Activated CD4-positive, alpha-beta T cell treated with anti-CD3 and anti-CD28 coated beads, Interleukin-10, Interleukin-2, amounts not matched to agents 100 ng/mL and 50 ng/mL, durations not matched to agents 16 hours and 8 hours (primary cell): Measurements from ENCODE around the gene SCFD2.
A peak's percentile ranks its signal among the peaks of the same experiment; 100 is the strongest.

Experiments used
- DNase-seq: peaks from one replicate; pipeline ENCODE4 v3.0.0-alpha.2; 2020

Gene SCFD2

GRCh38 chr4:53040459-53040815 is 325.4 kb downstream of the SCFD2 start:
- DNase-seq = no peak

DNA sequence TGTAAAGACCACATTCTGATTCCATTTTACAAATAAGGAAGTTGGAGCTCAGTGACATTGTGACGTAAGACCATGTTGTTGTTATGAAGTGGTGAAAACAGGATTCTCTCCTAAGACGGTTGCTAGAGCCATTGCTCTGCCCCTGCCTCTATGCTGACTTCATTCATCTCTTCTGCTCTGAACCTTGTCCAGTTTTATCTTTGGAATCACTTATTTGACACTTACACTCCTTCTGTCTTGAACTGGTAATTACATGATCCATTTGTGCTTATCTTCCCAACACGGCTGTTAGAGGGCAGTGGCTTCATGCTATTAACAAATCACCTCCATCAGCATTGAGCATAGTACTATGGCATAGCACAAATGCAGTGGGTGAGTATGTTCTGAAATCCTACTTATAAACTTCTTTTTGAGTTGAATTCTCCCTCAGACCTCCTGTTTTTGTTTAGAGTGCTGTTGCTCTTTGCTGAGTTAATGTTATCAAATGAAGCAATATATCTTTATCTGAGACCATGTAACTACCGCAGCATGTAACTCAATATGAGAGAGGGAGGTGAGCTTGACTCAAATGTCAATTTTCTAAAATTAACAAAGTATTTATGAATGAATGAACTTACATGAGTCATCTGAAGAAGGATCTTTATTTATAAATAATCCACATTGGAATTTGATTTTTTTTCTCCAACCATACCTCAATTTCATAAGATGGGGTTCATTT is 326.0 kb downstream of the SCFD2 start:
- DNase-seq = no peak

GRCh38 chr4:53037892-53038291 is 328.0 kb downstream of the SCFD2 start:
- no peak for DNase-seq

DNA sequence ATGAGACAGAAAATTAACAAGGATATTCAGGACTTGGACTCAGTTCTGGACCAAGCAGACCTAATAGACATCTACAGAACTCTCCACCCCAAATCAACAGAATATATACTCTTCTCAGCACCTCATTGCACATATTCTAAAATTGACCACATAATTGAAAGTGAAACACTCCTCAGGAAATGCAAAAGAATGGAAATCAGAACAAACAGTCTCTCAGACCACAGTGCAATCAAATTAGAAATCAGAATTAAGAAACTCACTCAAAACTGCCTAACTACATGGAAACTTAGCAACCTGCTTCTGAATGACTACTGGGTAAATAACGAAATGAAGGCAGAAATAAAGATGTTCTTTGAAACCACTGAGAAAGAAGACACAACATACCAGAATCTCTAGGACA is 333.0 kb downstream of the SCFD2 start:
- peak; percentile 50 for DNase-seq

- DNase-seq = no peak
Measured at GRCh38 chr4:53026233-53026632, 339.6 kb downstream of the SCFD2 start.

DNA sequence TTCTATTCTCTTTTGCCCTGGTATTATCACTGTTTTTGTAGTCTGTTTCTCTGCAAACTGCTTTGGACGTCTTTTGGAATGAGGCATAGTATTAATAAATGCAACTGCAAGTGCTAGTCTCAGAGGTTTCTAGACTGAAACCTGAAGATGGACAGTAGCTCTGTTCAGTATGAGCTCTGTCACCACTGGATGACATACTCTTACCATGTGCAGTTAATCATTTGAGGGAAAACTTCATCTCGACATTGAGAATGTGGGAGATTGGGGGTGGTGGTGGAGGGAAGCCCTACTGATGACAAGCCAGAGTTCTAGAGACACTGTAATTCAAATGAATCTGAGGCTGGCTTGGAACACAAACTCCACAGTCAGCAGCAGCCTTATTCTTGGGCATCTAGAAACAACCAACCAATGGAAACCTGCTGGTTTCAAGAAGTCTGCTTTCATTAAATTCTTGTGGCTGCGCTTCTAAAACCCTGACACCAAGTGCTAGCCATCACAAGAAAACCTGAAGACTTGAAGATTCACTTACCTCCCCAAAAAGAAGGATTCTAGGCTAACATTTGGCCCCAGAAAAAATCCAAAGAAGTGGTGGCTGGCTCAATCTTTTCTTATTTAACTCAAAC is 342.1 kb downstream of the SCFD2 start:
- DNase-seq = no peak

DNA sequence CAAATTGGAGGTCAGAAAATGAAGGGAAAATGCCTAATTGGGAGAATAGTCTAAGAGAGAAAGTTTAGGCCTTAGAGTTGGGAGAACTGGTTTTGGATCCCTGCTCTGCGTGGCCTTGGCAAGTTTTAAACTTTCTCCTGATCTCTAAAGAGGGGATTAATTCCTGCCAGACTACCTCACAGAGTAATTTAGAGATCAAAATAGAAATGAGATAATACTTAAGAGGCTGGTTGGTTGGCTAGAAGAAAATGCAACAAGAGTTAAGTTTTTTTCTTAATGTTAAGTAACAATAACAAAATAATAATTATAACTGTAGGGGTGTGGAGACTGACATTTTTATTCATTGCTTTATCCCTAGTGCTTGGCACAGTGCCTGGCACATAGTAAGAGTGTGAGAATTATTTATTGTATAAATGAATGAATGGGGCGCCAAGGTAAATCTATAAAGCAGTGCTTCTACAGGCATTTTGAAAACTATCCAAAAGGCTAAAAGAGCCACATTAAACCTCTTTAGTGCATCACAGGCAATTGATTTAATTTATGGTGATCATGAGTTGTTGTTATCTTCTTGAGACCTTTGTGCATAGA is 343.3 kb downstream of the SCFD2 start:
- no peak for DNase-seq

GRCh38 chr4:53021754-53022512 is 343.9 kb downstream of the SCFD2 start:
- DNase-seq = no peak

DNA sequence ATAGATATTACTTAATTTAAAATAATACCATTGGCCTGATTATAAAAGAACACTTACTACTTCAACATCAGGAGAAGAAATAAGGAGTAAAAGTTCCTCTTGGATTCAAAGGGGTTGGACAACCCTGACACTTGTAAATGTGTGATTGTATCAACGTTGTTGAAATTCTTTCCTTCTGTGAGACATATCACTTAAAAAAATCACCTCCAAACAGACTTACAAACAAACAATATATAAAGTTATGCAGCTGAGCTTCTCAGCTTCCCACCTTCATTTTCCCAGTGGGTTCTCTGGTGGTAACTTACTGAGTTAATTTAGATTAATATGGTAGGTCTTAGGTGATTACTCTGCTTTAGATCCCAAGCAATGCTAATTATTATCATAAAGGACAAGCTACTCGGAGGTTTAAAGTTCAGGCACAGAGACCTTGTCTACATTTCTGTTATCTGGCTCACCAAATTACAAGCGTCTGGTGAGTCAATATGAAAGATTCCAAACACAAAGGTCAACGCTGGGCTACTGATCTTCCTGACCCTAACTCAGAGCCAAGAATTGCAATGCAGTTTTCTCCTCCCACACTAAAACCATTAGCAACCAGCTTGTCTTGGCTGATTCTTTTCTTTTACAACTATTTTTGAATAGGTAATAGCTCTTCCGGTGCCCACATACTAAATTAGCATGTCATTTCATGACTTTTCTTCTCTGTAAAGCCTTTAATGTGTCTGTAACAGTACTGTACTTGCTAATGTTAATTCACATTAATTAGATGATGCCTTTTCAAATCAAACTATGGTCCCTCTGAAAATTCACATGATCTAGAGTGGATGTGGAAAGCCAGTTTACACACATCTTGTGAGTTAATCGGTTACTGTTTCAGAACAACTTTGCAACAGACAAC is 346.1 kb downstream of the SCFD2 start:
- no peak for DNase-seq

GRCh38 chr4:53018471-53018870 is 347.4 kb downstream of the SCFD2 start:
- no peak for DNase-seq

DNA sequence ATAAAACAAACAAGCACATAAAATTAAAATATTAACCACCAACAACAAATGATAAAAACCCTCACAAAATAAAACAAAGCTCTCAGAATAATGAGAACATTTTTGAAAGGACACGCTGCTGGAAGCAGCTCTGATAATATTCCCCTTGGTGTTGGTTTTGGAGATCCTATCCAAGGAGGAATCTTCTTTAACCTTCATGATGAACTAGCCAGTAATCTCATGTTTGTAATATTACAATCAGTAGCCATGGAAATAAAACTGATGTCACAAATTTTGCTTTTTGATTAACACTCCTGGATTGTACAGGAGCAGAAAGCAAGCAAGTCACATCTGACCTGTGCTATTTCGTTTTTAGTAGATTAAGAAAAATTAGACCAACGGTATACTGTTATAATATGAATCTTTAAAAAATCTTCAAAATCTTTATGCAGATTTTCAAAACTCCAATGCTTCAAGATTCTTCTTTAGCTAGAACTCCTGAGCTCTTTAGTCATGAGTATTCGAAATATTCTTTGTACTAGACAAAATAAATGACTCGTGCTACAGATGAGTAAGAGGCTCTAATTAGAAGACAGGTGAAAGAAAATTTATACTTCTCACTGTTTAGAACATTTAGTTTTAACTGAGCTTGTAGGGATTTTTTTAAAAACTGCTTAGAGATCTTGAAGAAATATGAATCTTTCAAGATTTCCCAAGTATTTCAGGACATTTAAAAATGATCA is 349.6 kb downstream of the SCFD2 start:
- no peak for DNase-seq

- peak; percentile 26 for DNase-seq
Measured at GRCh38 chr4:53015681-53016080, 350.2 kb downstream of the SCFD2 start.

- DNase-seq = no peak
Measured at GRCh38 chr4:53014881-53015280, 351.0 kb downstream of the SCFD2 start.

DNA sequence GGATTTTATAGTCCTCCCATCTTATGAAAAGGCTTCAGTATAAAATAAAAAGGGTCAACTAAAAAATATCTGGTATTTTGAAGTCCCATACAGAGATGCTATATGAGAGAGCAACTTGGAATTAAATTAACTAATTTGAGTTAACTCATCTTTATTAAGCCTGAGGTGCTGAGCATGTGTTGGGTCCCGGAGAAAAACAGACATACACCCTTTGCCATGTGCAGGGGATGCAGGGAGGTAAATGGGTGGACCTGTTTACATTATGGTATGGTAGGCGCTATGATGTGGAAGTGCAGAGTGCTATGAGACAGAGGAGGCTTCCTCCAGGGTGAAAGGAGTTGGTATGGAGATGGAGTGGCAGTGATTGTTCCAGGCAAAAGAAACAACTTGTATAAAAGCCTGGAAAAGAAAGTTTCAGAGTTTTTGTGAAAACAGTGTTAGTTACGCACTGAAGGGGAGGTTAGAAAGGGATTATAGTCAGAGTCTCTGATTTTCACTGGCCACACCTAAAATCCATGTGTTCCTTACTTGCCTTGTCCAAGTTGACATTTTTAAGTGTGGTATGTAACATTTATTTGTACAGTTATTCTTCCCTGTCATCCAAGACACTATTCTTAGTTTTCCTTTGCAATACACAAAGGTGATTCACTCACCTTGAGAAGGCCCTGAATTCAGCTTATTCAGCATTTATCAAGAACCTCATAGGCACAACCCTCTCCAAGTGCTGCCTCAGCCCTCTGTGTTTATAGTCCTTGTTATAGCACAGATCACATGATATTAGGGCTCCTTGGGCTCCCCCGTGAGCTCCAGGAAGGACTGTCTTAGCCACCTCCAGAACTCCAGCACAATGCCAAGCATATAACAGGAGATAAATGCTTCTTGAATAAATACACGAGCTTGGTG is 351.7 kb downstream of the SCFD2 start:
- DNase-seq = no peak

GRCh38 chr4:53012738-53013137 is 353.1 kb downstream of the SCFD2 start:
- peak; percentile 54 for DNase-seq

DNA sequence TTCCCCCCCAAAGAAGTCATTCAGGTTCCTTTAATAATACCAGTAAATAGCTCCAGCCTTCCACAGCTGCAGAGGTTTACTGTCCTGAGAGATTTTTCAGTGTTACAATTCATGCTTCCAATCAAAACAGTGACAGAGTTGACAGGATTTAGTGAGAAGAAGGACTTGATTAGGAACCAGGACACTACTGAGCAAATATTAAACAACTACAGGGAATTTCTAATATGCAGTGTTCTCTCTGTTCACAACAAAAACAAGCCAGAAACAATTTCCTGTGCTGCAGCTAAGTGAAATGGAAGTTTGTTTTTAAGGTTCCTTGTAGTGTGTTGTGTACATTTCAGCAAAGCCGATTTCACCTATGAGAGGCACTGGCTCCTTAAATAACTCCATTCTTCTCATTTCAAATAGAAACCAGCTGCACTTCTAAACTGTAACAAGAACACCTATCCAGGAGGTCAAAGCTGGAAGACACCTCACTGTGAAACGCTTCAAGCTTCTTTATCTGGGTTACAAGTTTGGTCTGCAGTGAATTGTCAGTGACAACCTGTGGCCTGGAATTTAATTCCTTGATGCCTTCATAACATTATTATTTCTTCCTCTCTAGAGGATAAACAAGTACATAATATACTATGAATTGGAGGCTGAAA is 354.5 kb downstream of the SCFD2 start:
- DNase-seq = no peak

GRCh38 chr4:53010318-53010717 is 355.5 kb downstream of the SCFD2 start:
- DNase-seq = no peak

GRCh38 chr4:53009824-53010223 is 356.0 kb downstream of the SCFD2 start:
- no peak for DNase-seq

GRCh38 chr4:53007024-53007423 is 358.8 kb downstream of the SCFD2 start:
- no peak for DNase-seq

DNA sequence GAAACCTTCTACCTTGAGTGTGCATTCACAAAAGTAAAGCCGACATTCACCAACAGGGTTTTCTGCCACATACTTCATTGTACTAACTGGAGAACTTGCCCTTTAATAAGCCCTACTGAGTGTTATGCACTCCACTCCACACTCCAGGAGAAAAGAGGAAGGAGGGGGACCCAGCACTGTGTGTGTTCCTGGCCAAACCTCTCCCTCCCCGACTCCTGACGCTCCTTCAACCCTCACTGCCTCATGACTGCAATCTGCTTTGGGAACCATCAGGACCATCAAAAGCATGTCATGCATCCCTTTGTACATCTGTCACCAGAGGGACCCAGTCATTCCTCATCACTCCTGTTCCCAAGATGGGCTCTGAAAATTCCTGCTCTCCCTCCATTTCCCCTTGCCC is 360.1 kb downstream of the SCFD2 start:
- DNase-seq = no peak
